Stomach (tissue), 4 donors: ENCODE data around the gene LDB2.

ENCODE experiments used
- POLR2A ChIP-seq, 4 donors: fragments of 450-650 bp; IDR thresholded peaks; one replicate each; pipeline ENCODE4 v1.6.1; 2016; ENCODE audit warnings: antibody characterized with exemption in 4 of 4, control low read depth in 2 of 4, mild to moderate bottlenecking in 1 of 4, moderate library complexity in 1 of 4
- TF ChIP-seq, protein P1 (sequence below), 7 experiments: fragments of 450-650 bp in 4 of 7; fragments of 200-600 bp in 3 of 7; sonication (generic) in 3 of 7; IDR thresholded peaks; one replicate each; pipeline ENCODE4 v1.5.1; 2016 to 2019; ENCODE audit warnings: antibody characterized with exemption in 7 of 7, control low read depth in 2 of 7, mild to moderate bottlenecking in 1 of 7

DNA sequence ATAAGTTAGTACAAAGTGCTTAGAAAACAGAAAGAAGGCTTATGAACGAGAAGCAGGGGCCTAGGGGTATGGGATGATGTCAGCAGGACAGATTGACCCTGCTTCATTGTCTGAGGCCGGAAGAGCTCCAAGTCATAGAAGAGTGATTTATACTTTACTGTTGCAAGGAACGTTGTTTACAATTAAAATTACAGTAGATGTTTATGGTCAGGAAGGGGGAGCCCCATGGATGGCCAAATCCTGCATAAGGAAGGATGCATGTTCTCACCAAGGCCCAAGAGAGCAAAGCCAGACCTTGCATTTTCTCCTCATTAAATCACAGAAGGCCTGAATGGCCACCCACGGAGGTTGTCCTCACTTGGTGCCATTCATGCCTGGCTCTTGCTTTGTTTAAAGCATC is 115.3 kb downstream of the LDB2 start:
- TF ChIP-seq, protein P1, sequence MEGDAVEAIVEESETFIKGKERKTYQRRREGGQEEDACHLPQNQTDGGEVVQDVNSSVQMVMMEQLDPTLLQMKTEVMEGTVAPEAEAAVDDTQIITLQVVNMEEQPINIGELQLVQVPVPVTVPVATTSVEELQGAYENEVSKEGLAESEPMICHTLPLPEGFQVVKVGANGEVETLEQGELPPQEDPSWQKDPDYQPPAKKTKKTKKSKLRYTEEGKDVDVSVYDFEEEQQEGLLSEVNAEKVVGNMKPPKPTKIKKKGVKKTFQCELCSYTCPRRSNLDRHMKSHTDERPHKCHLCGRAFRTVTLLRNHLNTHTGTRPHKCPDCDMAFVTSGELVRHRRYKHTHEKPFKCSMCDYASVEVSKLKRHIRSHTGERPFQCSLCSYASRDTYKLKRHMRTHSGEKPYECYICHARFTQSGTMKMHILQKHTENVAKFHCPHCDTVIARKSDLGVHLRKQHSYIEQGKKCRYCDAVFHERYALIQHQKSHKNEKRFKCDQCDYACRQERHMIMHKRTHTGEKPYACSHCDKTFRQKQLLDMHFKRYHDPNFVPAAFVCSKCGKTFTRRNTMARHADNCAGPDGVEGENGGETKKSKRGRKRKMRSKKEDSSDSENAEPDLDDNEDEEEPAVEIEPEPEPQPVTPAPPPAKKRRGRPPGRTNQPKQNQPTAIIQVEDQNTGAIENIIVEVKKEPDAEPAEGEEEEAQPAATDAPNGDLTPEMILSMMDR (IDR thresholded peaks at IDR 0.05), result no peak
- TF ChIP-seq POLR2A (IDR thresholded peaks at IDR 0.05), result no peak
